Calu3 (cell line): ENCODE measurements around the gene ATP2B3. TPM values are rescaled to one million over a fixed set of nuclear protein-coding genes. Genes with fewer than 3 reads are reported as not detected.
A peak's percentile ranks its signal among the peaks of the same experiment; 100 is the strongest.

Experiments
- BruUV-seq: library from RNA; stranded (reverse); fragments of 400-500 nt; replicated peaks from 2 replicates; lab custom pipeline; 2021; lab: Mats Ljungman, UMichigan
- CTCF ChIA-PET: fragments of 300-600 bp; sonication (Branson Sonifier 250); formaldehyde crosslinking; loops from one replicate; lab custom pipeline; 2022; ENCODE audit warnings: antibody characterized with exemption; lab: Charles Lee
- DNase-seq: peaks from one replicate; pipeline ENCODE4 v3.0.0; 2022
- H3K27ac Mint-ChIP-seq: one replicate; pipeline ENCODE4 v1.8.0; 2022; ENCODE audit warnings: mixed read lengths; ENCODE audit not compliant: unreplicated experiment
- H3K27me3 Mint-ChIP-seq: one replicate; pipeline ENCODE4 v1.8.0; 2022; ENCODE audit warnings: mixed read lengths; ENCODE audit not compliant: unreplicated experiment
- H3K36me3 Mint-ChIP-seq: one replicate; pipeline ENCODE4 v1.8.0; 2022; ENCODE audit warnings: mild to moderate bottlenecking, moderate library complexity, mixed read lengths; ENCODE audit not compliant: insufficient read depth, unreplicated experiment
- H3K4me1 Mint-ChIP-seq: one replicate; pipeline ENCODE4 v1.8.0; 2022; ENCODE audit warnings: mild to moderate bottlenecking, low read depth, mixed read lengths; ENCODE audit not compliant: unreplicated experiment
- H3K4me3 Mint-ChIP-seq: one replicate; pipeline ENCODE4 v1.8.0; 2022; ENCODE audit warnings: mild to moderate bottlenecking, low read depth, moderate library complexity, mixed read lengths; ENCODE audit not compliant: unreplicated experiment
- H3K9me3 Mint-ChIP-seq: one replicate; pipeline ENCODE4 v1.8.0; 2022; ENCODE audit warnings: low read depth, mixed read lengths; ENCODE audit not compliant: unreplicated experiment
- CTCF ChIP-seq: fragments of 200-600 bp; IDR thresholded peaks from one replicate; pipeline ENCODE4 v1.8.0; 2022; ENCODE audit warnings: antibody characterized with exemption; ENCODE audit not compliant: unreplicated experiment
- intact Hi-C: fragments of 100-400 bp; cut with micrococcal nuclease; formaldehyde crosslinking; loops from one replicate; pipeline ENCODE4 v1.10.0; 2022; ENCODE audit not compliant: unreplicated experiment
- total RNA-seq: library from RNA; stranded (reverse); gene quantifications from 2 replicates; pipeline ENCODE4 v1.2.3, GENCODE V29; 2022

The ATP2B3 gene
- total RNA-seq, 1 experiment from 2014 or later: not detected

- intact Hi-C loops: no loop called here
- BruUV-seq: no TSS peak
- CTCF ChIA-PET: no interaction called here
- H3K27ac Mint-ChIP-seq: no peak overlapping the region
- H3K27me3 Mint-ChIP-seq: peaks cover 64% of the 10 kb centered on the region
- TF ChIP-seq CTCF: no peak
- no peaks in the 10 kb centered on the region for H3K36me3 Mint-ChIP-seq
- no peaks in the 10 kb centered on the region for H3K9me3 Mint-ChIP-seq
- H3K4me1 Mint-ChIP-seq: no peaks in the 10 kb centered on the region
- H3K4me3 Mint-ChIP-seq: no peak overlapping the region
- no peak for DNase-seq
Observed at GRCh38 chrX:153547195-153547594, 29.8 kb downstream of the ATP2B3 start.

- Mint-ChIP-seq H3K4me1 (no peaks in the 10 kb centered on the region), H3K9me3 (no peaks in the 10 kb centered on the region), H3K36me3 (no peaks in the 10 kb centered on the region), H3K27me3 (peaks cover 85% of the 10 kb centered on the region), H3K4me3 (no peak overlapping the region), H3K27ac (no peak overlapping the region)
- TF ChIP-seq CTCF: no peak
- CTCF ChIA-PET: interaction anchor here (1.3 kb wide), 1 partner anchor 118 kb away, joined by 6 read pairs; no protein-coding TSS in a partner anchor
- BruUV-seq: no TSS peak
- no peak for DNase-seq
- intact Hi-C loops: no loop called here
Observed at GRCh38 chrX:153549231-153549630, 31.8 kb downstream of the ATP2B3 start.

GRCh38 chrX:153549807-153550206, 32.4 kb downstream of the ATP2B3 start:
- DNase-seq: no peak

GRCh38 chrX:153551135-153551534, 33.7 kb downstream of the ATP2B3 start:
- Mint-ChIP-seq H3K4me1 (no peaks in the 10 kb centered on the region), H3K4me3 (no peak overlapping the region), H3K9me3 (no peaks in the 10 kb centered on the region), H3K27me3 (peaks cover 100% of the 10 kb centered on the region), H3K27ac (no peak overlapping the region), H3K36me3 (no peaks in the 10 kb centered on the region)
- intact Hi-C loops: no loop called here
- no TSS peak for BruUV-seq
- no peak for DNase-seq
- CTCF ChIA-PET: no interaction called here
- no peak for TF ChIP-seq CTCF

More at GRCh38 chrX:153549807-153550206, 32.4 kb downstream of the ATP2B3 start:
- no peaks in the 10 kb centered on the region for H3K9me3 Mint-ChIP-seq
- no peak overlapping the region for H3K27ac Mint-ChIP-seq
- no peaks in the 10 kb centered on the region for H3K4me1 Mint-ChIP-seq
- CTCF ChIA-PET: interaction anchor here (1.3 kb wide), 1 partner anchor 118 kb away, joined by 6 read pairs; no protein-coding TSS in a partner anchor
- no TSS peak for BruUV-seq
- peaks cover 90% of the 10 kb centered on the region for H3K27me3 Mint-ChIP-seq
- no peaks in the 10 kb centered on the region for H3K36me3 Mint-ChIP-seq
- TF ChIP-seq CTCF: peak; percentile 33
- intact Hi-C loops: no loop called here
- no peak overlapping the region for H3K4me3 Mint-ChIP-seq
